HG02870 (cell line): ENCODE measurements around the gene MCF2L2.

Source experiments
- ATAC-seq: cut with Tn5 transposase; IDR thresholded peaks from one replicate; pipeline ENCODE4 v1.9.1; 2021; ENCODE audit warnings: mild to moderate bottlenecking, moderate library complexity; ENCODE audit not compliant: unreplicated experiment

MCF2L2 gene

DNA sequence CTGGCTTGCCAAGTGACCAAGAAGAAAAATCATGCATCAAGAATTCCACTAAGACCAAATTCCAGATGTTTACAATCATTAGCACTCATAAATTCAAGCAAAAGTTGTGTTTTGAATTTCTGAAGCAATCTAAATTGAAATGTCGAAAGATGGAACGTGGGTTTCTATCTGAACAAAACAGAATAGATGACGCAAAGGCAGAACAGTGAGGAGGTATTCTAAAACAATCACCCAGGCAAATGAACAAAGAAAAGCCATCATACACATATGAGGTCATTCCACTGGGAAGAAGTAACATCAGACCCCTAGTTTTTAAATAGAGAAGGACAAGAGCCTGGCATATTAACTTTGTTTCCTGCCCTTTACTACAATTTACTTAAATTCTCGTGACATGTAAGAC is 58.0 kb downstream of the MCF2L2 start:
- no peak for ATAC-seq

DNA sequence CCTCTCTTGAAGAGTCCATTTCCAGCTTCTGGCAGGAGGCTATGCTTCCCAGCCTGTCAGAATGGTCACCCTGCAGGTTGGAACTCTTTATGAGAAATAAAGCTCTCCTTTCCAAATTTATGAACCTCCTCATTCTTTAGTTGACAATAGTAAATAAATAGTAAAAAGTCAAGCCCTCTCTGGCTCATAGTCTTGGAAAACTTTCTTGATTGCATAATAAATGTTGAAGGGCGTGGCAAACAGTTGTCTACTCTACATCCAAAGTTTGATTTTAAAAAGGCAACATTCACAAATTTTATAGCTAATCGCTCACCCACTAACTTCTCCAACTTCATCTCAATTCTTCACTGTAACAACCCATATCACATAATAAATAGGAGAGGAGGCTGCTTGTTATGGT is 58.8 kb downstream of the MCF2L2 start:
- no peak for ATAC-seq

DNA sequence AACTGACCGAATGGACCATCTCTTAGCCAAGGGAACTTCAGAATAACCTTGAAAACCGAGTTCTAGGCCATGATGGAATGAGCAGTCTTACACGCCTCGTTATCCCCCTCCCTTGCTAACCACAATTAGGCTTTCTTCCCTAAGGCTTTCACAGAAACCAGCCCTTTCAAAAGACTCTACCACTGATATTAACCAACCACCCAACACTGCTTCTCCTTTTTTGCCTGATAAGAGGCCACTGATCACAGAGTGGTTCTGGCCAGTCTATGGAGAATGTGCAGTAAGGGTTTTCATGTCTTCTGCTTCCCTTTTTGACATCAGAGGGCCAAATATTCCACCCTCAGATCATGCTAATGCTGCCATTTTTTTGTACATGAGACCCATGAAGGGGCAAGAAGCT is 59.3 kb downstream of the MCF2L2 start:
- no peak for ATAC-seq

DNA sequence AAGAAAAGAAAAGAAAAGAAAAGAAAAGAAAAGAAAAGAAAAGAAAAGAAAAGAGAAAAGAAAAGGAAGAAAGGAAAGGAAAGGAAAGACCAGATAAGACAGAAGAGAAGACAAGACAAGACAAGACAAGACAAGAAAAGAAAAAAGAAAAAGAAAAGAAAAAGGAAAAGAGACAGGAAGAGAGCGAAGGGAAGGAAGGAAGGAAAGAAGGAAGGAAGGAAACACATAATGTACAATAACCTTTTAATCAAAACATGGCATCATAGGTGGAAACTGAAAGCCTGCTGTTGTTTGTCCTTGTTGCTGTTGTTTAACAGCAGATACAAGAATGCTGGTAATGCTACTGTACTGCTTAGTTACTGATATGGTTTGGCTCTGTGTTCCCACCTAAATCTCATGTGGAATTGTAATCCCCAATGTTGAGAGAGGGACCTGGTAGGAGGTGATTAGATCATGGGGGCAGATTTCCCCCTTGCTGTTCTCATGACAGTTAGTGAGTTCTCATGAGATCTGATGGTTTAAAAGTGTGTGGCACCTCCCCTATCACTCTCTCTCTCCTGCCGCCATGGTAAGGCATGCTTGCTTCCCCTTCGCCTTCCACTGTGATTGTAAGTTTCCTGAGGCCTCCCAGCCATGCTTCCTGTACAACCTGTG is 67.3 kb downstream of the MCF2L2 start:
- no peak for ATAC-seq

DNA sequence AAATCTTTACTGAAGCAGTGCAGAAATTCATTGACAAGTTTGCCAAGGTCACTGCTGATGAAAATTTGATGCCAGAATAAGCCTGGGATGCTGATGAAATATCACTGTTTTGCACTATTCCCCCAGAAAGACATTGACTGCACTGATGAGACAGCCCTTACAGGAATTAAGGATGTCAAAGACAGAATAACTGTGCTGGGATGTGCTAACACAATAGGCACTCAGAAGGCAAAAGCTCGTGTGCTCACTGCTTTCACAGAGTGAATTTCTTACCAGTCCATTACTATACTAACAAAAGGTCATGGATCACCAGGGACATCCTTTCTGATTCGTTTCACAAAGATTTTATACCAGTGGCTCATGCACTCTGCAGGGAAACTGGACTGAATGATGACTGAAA is 69.4 kb downstream of the MCF2L2 start:
- no peak for ATAC-seq

DNA sequence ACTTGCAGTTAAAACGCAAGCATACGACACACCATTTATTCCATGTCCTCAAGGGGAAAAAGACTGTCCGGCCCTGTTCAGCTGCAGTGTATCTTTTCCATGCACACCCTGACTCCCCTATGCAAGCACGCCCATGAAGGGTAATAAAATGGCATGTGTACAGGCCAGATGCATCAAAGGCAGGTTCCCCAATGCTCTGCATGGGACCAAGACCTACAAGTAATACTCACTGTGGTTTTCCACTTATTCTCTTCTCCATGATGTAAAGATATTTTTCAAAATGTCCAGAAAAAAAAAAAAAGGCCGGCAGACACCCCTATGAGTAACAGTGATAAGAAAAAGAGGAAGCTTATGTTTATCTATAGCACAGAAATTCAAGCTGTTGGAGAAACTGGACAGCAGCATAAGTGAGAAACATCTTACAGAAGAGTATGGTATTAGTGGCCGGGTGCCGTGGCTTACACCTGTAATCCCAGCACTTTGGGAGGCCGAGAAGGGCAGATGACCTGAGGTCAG is 70.8 kb downstream of the MCF2L2 start:
- no peak for ATAC-seq

DNA sequence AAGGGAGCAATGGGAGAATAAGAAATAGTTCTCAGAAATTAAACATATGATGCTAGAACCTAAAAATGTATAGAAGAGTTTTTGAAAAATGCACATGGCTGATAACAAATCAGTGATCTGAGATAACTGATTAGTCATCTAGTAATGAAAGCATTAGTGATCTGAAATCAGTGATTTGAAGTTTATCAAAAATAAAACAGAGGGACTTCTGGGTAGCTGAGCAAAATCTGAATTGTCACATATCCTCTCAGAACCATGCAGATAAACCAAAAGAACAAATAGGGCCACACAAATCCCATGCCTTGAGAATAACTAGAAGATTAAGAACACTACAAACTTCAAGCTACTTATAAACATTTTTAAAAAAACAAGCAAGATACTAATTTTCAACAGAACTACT is 71.5 kb downstream of the MCF2L2 start:
- no peak for ATAC-seq

DNA sequence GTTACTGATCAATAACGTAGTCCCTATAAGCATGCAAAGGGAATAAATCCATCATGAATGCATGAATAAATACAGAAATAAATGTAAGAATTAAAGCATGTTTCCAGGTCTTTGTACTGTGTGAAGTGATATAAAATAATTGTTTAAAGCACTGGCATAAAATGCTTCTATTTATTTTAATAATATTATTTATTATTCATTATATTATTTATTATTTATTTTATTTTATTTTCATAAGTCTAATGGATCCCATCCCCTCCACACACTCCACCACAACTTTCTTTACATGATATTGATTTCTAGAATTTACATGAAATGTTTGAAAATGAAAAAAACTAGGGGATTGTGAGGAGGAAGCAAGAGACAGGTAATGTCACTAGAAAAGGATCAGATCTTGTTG is 73.5 kb downstream of the MCF2L2 start:
- ATAC-seq, result no peak

DNA sequence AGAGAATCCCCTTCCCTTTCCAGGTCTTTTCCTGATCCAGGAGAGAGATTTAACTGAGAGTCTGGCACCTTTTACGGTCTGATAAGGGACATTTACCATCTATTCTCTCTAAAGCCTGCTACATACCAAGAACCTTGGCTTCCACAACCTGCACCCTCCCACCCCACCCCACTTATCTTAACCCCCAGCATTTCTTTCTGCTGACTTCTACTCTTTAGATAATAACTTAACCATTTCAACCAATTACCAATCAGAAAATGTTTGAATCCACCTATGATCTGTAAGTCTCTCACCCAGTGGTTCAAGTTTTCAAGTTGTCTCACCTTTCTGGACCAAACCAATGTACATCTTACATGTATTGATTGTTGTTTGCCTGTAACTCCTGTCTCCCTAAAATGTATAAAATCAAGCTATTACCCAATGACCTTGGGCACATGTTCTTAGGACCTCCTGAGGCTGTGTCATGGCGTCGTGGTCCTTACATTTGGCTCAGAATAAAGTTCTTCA is 74.0 kb downstream of the MCF2L2 start:
- ATAC-seq, result no peak

DNA sequence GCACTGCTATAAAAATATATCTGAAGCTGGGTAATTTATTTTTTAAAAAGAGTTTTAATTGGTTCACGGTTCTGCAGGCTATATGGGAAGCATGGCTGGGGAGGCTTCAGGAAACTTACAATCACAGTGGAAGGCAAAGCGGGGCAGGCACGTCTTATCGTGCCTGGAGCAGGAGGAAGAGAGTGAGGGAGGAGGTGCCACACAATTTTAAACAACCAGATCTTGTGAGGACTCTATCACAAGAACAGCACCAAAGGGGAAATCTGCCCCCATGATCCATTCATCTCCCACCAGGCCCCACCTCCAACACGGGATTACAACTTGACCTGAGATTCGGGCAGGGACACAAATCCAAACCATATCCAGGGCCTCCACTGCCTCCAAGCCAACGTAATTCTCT is 75.0 kb downstream of the MCF2L2 start:
- no peak for ATAC-seq

DNA sequence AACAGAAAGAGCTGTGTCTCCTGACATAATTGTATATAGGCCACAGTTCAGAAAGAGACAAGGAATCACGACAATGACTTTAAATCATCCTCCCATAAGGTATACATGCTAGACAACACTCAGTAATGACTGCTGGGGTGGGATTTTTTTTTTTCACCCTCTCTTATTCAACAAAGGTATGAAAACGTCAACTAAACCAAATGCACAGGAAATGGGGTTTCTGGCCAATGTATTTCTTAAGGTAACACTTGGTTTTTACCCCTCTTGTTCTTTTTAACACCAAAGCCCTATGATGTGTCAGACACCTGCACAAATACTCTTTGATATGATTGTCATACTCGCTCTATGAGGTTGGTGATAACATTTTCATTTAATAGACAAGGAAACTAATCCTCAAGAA is 78.3 kb downstream of the MCF2L2 start:
- ATAC-seq, result no peak

DNA sequence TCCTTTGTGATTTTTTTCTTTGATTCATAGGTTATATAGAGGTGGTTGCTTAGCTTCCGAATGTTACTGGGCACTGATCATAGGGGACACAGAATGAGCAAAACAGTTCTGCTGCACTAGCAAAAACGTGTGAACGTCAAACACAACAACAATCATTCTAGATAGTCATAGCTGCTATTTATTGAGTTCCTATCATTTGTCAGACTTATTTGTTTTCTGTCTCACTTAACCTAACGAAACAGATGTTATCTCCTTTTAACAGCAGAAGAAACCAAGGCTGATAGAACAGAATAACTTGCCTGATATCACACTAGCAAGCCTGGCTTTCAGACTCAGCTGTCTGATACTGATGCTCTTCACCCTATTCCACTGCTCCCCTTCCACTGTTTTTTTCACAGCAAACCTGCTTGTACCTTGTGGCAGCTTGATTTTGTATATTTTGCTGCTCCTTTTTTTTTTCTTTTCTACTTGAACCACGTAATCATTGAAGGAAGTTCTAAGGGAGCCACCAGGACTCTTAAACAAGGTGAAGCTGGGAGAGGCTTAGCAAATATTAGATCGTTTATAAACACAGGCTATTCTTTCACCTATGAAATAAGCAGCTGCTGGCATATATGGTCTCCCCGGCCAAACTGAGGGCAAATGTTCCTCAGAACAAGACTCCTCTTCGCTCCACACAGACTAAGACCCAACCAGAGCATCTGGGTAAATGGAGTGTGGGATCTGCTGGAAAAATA is 78.8 kb downstream of the MCF2L2 start:
- no peak for ATAC-seq

DNA sequence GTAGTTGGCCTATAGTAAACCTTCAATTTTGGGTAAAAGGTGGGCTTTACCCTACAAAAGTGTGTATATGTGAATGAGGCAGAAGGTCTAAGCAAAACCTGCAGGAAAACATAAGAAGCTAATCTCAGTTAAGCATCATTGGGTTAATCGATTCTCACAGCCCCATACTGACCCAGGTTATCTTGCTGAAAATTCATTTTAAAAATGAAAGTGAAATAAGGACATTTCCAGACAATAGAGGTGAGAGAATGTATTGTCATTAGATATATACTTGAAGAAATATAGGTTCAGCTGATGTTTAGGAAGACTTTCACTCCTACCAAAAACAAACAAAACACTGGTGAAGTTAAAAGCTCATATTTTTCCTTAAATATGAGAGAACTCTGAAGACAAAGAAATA is 85.6 kb downstream of the MCF2L2 start:
- ATAC-seq, result no peak

DNA sequence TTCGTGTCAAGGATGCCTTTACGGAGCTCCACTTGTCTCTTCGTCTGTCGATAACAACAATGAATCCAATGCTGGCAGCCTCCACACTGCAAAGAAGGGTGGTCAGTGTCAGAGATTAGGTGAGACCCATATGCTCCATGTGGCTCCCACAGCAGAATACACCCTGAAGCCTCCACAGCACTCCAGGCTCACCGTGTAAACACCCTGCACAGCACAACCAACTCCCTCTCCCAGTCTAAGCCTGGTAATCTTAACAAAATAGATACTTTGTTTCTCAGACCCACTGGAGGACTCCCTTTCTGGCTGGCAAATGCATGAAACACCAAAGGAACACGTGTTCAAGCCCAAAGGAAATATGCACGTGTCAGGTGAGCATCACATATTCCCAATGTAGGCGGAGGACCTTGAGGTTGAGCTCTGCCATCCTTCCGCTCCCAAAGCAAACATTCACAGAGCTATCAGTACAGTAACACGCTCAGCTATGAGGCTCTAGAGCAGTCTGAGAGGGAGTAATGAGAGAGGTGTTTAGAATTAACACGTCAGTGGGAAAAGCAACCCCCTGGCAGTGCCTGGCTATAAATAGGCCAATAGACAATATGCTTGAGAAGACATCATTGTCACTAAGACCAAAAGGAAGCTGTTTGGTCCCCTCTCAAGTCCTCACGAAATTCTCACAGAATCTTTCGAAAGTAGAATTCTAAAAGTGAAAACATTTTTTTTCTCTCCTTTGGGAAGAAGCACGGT is 86.7 kb downstream of the MCF2L2 start:
- no peak for ATAC-seq

DNA sequence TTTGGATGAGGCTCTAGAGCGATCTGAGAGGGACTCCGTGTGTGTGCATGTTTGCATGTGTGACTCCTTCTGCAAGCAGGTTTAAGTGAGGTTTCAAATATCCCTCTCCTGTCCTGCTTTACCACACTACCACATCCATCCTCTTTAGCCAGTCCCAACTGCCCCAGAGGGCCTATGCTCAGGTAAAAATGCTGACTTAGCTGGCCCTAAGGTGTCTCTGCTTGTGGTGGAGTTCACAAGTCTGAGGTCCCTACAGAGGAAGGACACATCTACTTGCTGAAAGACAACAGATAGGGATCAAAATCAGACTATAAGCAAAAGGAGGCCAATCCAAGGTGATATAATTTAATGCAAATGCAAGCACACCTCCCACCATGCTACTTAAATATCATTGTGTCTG is 88.2 kb downstream of the MCF2L2 start:
- ATAC-seq, result no peak

DNA sequence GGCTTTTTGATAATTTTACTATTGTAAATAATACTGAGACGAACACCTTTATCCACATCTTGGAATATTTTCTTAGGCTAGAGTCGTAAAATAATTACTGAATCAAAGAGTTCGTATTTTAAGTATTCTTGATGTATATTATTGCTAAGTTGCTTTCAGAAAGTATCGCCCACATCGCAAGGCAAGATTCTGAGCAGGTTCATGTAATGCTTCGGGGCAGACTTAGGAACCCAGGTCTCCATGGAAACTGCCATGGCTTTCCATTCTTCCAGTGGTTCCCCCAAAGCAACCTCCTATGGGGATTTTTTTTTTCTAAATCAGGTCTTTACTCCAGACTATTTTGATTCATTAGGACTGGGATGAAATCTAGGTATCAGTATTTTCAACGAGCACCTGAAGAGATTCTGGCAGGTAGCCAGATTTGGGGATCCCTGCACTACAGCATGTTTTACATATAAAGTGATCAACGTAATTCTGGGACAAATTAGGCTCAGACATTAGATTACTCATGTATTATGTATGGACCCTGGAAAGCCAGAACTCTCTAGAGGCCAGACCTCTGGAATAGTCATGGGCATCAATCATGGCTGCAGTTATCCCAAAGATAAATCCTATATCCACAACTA is 88.8 kb downstream of the MCF2L2 start:
- no peak for ATAC-seq

DNA sequence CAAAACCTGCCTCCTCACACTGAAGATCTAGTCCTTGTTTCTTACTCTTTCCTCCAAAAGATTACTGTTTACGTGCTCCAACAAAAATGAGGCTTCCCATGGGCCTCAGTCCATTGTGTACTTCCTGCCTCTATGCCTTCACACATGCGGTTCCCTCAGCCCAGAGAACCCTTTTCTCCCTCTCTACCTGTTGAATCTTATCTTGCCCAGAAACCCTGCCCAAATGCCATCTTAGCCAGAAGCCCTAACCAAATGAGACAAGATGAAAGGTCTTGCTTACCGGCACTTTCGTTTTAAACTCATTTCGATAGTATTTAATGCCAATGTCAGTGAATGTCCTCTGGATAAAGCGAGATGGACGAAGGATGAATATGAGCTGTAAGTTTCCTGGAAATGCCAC is 89.9 kb downstream of the MCF2L2 start:
- no peak for ATAC-seq

DNA sequence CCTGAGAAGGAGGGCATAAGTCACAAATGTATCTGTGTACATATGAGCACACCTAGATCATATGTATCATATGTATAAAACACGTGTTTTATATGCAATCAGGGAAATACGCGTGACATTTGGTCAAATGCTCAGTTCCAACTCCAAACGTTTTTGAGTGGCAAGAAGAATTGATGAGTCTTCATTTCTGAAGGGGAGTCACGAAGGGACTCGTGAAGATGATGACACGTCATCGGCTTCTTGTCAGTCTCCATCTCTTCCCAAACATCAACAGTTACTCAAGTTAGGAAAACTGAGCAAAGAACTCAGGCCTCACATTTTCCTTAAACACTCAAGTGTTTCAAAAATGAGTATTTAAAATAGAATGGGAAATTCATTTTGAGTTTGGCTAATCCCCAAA is 95.9 kb downstream of the MCF2L2 start:
- no peak for ATAC-seq

DNA sequence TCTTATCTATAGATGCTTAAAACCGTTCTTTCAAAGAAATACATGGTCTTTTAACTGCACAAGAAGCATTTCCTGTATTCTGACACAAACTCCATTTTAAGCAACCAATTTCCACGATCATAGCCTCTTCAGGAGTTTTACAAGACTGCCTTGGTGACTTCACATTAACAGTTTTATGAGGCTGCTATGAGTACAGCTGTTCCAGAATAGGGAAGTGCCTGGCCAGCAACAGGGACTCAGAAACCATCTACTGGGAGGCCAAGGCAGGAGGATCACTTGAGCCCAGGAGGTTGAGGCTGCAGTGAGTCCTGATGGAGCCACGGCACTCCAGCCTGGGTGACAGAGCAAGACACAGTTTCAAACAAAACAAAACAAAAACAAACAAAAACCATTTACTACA is 96.9 kb downstream of the MCF2L2 start:
- ATAC-seq, result no peak

DNA sequence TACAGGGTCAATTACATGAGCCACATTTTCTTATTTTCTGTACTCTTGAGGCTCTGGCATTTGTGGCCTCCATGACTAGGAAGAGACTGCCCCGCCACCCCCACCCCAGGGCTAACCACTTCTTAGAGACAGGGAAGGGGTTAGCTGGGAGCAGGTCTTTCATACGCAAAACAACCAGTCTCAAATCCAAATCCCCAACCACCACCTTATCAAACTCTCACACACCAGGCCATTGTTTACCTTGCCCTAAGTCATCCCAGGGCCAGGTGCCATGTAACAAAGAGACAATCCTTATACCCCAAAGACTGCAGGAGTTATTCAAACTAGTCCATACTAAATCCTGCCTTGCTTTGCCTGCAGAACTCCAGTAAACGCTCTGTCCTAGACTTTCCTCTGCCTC is 97.5 kb downstream of the MCF2L2 start:
- no peak for ATAC-seq

DNA sequence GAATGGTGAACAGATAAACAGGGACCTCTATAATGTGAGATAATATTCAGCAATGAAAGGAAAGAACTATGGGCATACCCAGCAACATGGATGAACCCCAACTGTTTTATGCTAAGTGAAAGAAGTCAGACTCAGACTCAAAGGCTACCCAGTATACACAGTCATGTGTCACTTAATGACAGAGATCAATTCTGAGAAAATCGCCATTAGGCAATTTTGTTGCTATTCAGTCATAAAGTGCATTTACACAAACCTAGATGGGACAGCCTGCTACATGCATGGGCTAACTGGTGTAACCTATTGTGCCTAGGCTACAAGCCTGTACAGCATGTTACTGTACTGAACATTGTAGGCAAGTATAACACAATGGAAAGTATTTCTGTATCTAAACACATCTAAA is 98.9 kb downstream of the MCF2L2 start:
- no peak for ATAC-seq
